NCI-H187 treated with DMSO at 0.1 percent for 48 hours (cell line): ENCODE data around the gene DGCR8.

Experiments used
- DNase-seq: peaks from one replicate; lab custom pipeline; 2025; lab: John Stamatoyannopoulos, UW

DGCR8 gene

DNA sequence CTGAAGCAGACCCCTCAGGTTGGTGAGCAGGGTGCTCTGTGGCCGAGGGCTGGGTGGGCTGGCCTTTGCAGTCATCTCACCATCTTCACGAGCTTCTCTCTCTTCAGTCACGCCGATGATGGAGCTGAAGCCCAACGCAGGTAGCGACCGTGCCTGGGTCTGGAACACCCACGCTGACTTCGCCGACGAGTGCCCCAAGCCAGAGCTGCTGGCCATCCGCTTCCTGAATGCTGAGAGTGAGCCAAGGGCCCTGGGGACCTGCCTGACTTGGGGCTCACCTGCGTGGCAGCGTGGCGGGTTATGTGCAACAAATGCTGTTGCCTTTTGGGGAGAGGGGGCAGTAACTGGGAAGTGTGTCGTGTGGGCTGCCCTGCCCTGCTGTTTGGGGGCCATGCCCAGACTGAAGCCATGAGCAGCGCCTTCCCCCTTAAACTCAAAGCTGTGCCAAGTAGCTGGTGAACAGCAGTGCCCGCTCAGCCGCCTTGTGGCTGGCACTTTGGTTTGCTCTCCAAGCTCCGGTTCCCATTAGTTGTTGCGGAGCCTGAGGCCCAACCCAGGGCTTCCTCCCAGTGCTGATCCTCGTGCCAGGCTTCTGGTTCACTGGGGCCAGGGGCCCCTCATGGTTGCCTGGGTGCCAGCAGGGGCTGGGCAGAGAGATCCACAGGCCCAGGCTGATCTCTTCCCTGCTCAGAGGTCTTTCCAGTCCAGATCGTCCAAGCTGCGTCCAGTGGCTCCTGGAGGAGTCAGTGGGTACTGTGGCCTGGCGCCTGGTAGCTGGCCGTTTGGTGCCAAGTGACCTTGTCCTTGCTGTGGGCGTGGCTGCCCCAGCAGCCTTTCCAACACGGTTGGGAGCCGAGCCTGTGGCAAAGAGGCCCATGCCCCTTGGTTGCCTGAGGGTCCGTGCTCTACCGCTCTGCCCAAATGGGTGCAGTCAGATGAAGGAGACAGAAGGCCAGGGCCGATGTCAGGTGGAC is 45.4 kb downstream of the DGCR8 start:
- DNase-seq: no peak

DNA sequence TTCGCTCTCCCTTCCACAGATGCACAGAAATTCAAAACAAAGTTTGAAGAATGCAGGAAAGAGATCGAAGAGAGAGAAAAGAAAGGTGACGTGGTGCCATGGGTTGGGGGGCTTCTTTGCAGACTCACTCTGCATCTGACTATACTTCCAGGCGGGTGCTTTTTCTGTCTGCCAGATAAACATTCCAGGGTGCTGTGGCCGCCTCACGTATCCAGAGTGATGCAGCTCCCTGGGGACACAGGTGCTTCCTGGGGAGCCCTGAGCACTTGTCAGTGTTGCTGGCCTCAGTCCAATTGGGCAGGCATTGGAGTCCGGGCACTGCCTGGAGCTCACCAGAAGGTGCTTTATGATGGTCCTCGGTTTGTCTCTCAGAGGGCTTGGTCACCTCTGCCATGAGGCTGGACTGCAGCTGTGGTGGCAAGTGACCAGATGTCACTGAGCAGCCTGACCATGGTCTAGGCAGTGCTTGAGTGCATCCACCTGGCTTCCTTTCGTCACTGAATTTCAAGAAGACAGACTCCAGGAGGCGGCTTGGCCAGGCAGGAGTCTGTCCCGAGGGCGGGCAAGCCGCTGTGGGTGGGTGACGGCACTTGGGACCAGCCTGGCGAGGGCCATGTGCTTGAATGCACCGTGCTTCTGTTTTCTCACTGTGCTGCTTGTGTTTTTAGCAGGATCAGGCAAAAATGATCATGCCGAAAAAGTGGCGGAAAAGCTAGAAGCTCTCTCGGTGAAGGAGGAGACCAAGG is 46.4 kb downstream of the DGCR8 start:
- no peak for DNase-seq

DNA sequence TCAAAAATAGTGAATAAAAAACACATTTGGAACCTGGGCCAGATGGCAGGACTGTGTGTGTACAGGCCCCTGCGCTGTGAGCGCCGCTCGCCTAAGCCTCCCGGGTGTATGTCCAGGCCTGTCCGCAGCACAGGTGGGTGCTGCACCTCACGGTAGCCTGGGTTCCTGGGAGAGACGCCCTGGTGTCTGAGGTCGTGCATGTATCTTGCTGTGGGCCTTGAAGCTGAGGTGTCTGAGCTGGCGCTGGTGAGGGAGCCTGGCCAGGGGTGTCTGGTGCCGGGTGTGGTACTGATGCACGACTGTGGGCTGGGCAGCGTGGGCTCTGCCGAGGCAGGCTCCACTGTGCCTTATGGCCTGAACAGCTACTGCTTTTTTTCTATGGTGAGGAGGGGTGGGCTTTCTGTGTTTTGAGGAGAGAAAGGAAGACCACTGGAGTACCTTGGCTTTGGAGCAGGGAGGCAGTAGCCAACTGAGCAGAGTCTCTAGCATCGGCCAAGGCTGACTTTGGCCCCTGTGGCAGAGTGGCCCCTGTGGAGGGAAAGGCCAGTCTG is 47.4 kb downstream of the DGCR8 start:
- no peak for DNase-seq

DNA sequence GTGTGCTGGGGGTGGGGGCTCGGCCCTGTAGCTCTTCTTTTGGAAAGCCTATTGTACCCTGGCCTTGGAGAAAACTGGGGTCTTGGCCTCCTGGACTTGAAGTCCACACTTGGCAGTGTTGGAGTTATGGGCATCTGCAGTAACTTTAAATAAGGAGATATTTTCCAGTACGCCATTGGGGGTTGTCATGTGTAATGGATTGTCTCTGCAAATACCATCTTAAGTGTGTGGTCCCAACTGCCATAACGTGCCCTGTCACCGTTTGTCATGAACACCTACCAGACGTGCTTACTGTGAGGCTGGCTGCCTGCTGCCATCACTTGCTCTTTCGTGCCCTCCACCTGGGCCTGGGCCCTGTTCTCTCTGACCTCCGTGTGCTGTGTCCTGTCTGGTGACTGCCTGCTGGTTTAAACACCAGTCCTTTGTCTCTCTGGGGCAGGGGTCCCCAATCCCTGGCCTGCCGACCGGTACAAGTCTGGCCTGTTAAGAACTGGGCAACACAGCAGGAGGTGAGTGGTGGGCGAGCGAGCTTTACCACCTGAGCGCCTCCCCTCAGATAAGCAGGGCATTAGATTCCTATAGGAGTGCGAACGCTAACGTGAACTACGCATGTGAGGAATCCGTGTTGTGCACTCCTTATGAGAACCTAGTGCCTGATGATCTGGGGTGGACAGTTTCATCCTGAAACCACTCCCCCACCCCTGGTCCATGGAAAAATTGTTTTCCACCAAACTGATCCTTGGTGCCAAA is 48.0 kb downstream of the DGCR8 start:
- no peak for DNase-seq

- no peak for DNase-seq
Measured at GRCh38 chr22:20128619-20128901, 48.5 kb downstream of the DGCR8 start.

- no peak for DNase-seq
Measured at GRCh38 chr22:20128902-20129746, 49.1 kb downstream of the DGCR8 start.

GRCh38 chr22:20129747-20130014 is 49.6 kb downstream of the DGCR8 start:
- no peak for DNase-seq

GRCh38 chr22:20130319-20130718 is 50.3 kb downstream of the DGCR8 start:
- no peak for DNase-seq

DNA sequence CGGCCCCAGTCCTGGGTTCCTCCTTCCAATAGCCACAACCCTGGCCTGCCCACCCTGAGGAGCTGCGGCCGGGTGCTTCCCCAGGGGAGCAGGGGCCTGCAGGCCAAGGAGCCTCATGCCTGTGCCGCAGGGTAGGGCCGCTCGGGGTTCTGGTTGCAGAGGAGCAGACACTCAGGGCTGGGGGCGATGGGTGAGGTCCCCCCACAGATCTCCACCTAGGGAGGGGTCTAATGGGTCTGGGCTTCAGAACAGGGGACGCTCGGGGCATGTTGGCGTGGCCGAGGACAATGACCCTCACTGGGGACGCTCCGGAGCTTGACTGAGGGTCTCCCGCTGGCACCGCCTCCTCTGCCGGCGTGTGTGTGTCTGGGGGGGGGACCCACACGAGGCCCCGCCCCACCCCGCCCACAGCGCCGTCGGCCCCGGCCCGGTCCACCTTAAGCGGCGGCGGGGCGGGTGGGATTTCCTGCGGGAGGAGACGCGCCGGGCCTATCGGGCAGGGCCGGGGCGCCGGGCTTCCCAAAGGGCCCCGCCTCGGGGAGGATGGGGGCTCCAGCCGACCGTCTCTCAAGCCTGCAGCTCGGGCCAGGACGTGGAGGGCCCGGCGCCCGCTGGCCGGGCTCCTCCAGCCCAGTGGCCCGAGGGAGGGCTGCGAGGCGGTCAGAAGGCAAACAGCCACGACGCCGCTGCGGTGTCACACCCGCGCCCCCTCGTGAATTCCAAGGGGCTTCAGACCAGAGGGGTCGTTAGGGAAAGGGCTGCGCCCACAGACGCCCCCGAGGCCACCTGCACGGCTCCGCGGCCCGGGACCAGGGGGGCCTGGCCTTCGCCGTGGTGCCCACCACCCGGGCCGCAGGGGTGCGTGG is 50.9 kb downstream of the DGCR8 start:
- no peak for DNase-seq

- no peak for DNase-seq
Measured at GRCh38 chr22:20131597-20131858, 51.5 kb downstream of the DGCR8 start, which contains the start of gene ZDHHC8. TSS of gene ZDHHC8 (plus strand) at chr22:20131804. CDS start at chr22:20131948, 144 bp downstream.

DNA sequence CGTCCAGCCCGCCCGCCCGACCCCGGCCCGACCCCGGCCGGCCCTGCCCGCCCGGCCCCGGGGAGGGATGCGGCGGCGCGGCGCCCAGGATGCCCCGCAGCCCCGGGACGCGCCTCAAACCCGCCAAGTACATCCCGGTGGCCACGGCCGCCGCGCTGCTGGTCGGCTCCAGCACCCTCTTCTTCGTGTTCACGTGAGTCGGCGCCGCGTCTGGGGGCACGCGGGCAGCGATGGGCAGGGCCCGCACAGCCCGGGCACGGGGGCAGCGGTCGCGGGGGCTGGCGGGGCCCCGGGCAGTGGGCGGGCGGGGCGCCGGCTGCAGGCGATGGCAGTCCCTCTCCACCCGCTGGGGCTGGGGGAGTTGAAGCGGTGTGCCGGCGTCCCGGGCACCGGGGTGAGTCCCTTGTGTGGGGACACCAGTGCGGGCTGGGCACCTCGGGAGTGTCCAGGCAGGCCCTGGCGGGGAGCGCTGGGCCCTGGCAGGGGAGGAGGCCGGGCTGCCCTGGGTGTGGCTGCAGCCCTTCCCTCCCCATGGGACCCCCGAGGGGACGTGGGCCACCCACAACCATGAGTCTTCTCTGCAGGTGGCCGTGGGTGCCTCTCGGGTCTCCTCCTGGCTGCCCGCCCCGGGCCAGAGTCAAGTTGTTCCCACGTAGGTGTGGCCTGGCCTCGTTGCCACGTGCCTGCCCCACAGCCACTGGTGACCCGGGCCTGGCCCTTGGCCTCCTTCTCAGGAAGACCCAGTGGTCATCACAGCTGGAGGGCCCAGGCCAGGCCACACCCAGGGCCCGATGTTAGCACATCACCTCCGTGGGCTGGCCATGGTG is 52.0 kb downstream of the DGCR8 start:
- no peak for DNase-seq

DNA sequence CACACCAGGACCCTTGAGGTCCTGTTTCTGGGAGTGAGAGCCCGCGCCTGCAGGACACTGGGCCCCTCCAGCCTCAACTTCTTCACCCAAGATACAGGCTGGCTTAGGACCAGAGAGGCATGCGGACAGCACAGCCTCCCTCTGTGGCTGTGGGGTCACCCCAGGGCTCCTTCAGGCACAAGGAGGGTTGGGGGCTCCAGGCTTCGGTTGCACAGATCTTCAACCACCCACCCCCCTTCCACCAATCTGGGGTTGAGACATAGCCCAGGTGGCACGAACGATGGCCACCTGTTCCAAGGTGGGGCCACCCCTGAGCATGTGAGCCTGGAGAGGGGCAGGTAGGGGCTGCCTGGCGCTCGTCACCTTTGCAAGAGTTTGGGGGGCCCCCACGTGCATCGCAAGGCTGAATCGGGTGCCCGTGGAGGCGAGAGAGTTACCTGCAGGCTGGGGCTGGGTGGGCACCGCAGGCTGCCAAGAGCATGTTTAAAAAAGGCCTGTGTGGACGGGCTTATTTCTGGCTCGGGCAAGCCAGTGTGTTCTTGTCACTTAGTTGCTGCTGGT is 52.7 kb downstream of the DGCR8 start:
- no peak for DNase-seq

DNA sequence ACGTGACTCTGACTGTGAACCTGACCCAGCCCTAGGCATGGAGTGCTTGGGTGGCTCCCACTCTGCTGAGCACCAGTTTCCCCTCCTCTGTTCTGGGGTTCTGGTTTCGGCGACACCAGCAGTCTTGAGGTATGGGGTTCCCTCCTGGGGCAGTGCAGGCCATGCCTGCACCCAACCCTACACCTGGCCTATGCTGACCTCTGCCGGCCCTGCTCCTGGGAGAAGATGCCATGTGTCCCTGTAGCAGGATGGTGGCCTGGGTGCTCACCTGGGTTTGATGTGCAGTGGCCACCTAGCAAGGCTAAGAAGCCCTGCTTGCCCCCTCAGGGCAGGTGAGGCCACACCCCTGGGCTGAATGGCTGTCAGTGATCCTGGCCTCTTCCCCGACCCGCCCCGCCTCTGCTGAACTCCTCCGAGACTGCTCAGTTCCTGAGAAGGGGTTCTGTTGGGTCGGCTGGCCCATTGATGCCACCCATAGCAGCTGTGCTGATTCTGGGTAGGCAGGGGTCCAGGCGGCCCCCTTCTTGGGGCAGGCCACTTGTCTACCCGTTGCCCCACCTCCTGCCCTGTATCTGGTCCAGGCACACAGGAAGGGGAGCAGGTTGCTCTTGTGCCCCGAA is 54.0 kb downstream of the DGCR8 start:
- no peak for DNase-seq

DNA sequence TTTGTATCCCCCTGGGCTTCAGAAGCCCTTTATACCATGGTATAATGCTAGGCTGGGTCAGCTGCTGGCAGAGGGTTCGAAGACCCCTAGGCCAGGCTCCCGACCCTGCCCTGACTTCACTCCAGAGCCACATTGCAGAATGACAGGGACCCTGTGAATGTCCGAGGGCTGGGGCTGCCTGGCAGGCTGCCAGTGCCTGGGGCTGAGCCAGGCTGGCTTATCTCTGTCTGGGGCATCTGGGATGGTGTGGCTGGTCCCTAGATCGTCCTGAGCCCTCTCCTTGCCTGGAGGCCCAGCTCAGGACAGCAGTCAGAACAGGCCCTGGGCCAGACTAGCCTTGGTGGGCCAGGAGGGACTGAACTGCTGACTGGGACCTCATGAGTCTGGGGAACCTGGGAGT is 55.2 kb downstream of the DGCR8 start:
- DNase-seq: no peak

- DNase-seq: no peak
Measured at GRCh38 chr22:20135806-20136602, 56.0 kb downstream of the DGCR8 start.

DNA sequence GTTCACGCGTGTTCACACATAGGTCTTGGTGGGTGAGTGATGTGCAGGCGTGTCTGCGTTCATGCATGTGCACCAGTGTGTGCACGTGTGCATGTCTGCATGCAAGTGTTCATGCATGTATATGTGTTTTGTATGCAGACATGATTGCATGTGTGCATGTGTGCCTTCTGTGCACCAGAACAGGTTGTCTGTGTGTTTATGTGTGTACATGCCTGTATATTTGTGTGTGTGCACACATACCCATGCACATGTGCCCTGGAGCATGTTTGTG is 56.5 kb downstream of the DGCR8 start:
- no peak for DNase-seq

DNA sequence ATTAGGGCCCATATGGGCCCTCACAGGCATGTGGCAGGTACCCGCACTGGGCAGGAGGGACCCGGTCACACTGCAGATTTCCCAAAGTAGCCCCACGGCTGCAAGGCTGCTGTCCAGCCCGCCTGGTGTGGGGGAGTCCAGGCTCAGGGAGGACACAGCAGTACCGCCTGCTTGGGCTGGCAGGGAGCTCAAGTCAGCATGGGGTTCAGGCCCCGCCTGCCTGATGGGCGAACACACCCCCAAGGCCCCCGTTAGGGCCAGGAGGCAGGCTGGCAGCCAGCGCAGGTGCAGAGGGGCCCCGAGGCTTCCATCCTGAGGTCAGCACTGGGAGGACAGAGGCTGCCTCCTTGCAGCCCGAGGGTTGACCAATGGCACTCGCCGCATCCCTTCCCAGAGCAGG is 57.1 kb downstream of the DGCR8 start:
- DNase-seq: no peak

GRCh38 chr22:20137671-20138416 is 57.8 kb downstream of the DGCR8 start:
- DNase-seq: no peak
